ENCODE measurements around the gene PPEF1. TPM values are rescaled to one million over a fixed set of nuclear protein-coding genes. Genes with fewer than 3 reads are reported as not detected.

PPEF1 gene
- total RNA-seq, 1 experiment from 2014 or later, result 0.54 TPM

DNA sequence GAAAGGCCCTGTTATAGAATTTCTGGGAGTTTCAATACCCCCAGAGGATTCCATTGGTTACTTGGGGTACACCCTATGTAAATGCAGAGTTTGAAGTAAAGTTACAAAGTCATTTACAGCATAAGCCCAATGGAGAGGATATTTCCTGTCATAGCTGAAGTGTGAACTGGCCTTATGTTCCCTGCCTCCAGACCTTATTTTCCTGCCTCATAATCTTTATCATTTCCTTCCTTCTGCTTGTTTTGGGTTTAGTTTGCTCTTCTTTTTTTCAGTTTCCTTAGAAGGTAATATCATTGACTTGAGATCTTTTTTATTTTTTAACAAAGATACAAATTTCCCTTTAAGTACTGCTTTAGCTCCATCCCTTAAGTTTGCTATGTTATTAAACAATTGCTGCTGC is 85.4 kb downstream of the PPEF1 start:
- no peak for DNase-seq
- H3K27ac Mint-ChIP-seq (ENCODE audit: unreplicated experiment), result peak overlapping the region; percentile 81
- no peaks in the 10 kb centered on the region for H3K27me3 Mint-ChIP-seq (ENCODE audit: insufficient read depth, unreplicated experiment)
- TF ChIP-seq, protein P1, sequence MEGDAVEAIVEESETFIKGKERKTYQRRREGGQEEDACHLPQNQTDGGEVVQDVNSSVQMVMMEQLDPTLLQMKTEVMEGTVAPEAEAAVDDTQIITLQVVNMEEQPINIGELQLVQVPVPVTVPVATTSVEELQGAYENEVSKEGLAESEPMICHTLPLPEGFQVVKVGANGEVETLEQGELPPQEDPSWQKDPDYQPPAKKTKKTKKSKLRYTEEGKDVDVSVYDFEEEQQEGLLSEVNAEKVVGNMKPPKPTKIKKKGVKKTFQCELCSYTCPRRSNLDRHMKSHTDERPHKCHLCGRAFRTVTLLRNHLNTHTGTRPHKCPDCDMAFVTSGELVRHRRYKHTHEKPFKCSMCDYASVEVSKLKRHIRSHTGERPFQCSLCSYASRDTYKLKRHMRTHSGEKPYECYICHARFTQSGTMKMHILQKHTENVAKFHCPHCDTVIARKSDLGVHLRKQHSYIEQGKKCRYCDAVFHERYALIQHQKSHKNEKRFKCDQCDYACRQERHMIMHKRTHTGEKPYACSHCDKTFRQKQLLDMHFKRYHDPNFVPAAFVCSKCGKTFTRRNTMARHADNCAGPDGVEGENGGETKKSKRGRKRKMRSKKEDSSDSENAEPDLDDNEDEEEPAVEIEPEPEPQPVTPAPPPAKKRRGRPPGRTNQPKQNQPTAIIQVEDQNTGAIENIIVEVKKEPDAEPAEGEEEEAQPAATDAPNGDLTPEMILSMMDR (IDR thresholded peaks at IDR 0.05; ENCODE audit: insufficient read depth in 1 of 2, low read depth in 1 of 2, low read length in 1 of 2, severe bottlenecking in 1 of 2, unreplicated experiment in 1 of 2), result no peak
- H3K4me3 ChIP-seq (ENCODE audit: low read depth, low read length), result no peak overlapping the region
- H3K9me3 Mint-ChIP-seq (ENCODE audit: unreplicated experiment), result peaks cover 9% of the 10 kb centered on the region
- H3K4me1 Mint-ChIP-seq (ENCODE audit: low read depth, unreplicated experiment), result peaks cover 9% of the 10 kb centered on the region
- no peaks in the 10 kb centered on the region for H3K36me3 Mint-ChIP-seq (ENCODE audit: insufficient read depth, unreplicated experiment)
- no peak overlapping the region for H3K4me3 Mint-ChIP-seq (ENCODE audit: unreplicated experiment)
- H3K9me3 ChIP-seq, result no peaks in the 10 kb centered on the region
- H3K4me1 ChIP-seq, result peaks cover 6% of the 10 kb centered on the region; the same call in 1 of the 2 replicates
- ChIA-PET CTCF (no interaction called here), POLR2A (no interaction called here)
- intact Hi-C loops (cut with micrococcal nuclease; ENCODE audit: unreplicated experiment), result no loop called here
- no peaks in the 10 kb centered on the region for H3K27me3 ChIP-seq (replicated peaks; ENCODE audit: control insufficient read depth, insufficient read depth, low read length)
- BruUV-seq (replicated peaks), result no TSS peak
- no peaks in the 10 kb centered on the region for H3K36me3 ChIP-seq (ENCODE audit: control insufficient read depth, insufficient read depth, low read length)

DNA sequence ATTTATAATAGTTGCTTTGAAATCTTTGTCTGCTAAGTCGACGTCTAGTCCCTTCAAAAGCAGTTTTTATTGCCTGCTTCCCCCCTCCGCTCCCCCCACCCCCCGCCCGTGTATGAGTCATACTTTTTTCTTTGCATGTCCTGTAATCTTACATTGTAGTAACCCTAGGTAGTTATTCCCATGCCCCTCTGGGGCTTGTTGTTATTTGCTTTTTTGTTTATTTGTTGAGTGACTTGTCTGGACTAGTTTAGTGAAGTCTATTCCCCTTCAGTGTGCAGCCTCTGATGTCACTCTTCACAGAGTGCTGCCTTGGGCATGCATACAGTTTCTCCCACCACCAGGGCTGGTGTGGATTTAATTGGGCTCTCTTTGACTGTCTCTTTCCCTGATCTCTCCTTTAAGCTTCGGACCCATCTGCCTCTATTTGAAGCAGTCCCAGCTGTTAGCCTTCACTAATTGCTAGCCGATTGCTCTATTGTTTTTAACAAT is 86.2 kb downstream of the PPEF1 start:
- no TSS peak for BruUV-seq (replicated peaks)
- CTCF ChIA-PET, result no interaction called here
- peak; percentile 41 to 50 for DNase-seq

DNA sequence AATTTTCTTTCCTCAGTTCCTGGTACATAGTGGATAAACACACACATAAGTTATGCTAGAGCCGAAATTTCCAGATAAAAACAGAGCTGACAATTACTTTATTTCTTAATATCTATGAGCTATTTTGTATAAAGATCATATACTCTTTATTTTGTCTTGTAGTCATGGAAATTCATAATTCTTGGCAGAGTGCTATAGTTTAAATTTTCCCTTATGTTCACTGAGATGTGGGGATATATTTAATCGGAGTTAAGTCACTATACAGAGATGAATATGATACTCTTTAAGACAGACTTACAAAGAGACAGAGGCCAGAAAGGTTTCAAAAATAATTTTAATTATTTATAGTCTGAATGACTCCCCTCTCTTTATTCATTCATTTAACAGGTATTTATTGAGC is 89.7 kb downstream of the PPEF1 start:
- Histone ChIP-seq H3K4me3 (ENCODE audit: low read depth, low read length) (no peak overlapping the region), H3K9me3 (no peaks in the 10 kb centered on the region), H3K36me3 (ENCODE audit: control insufficient read depth, insufficient read depth, low read length) (no peaks in the 10 kb centered on the region), H3K27me3 (replicated peaks; ENCODE audit: control insufficient read depth, insufficient read depth, low read length) (no peaks in the 10 kb centered on the region), H3K4me1 (peaks cover 6% of the 10 kb centered on the region; the same call in 1 of the 2 replicates)
- intact Hi-C loops (cut with micrococcal nuclease; ENCODE audit: unreplicated experiment), result no loop called here
- Mint-ChIP-seq H3K4me3 (ENCODE audit: unreplicated experiment) (no peak overlapping the region), H3K27me3 (ENCODE audit: insufficient read depth, unreplicated experiment) (no peaks in the 10 kb centered on the region), H3K36me3 (ENCODE audit: insufficient read depth, unreplicated experiment) (no peaks in the 10 kb centered on the region), H3K9me3 (ENCODE audit: unreplicated experiment) (no peaks in the 10 kb centered on the region), H3K4me1 (ENCODE audit: low read depth, unreplicated experiment) (peaks cover 9% of the 10 kb centered on the region), H3K27ac (ENCODE audit: unreplicated experiment) (no peak overlapping the region)
- TF ChIP-seq, protein P1 (IDR thresholded peaks at IDR 0.05; ENCODE audit: insufficient read depth in 1 of 2, low read depth in 1 of 2, low read length in 1 of 2, severe bottlenecking in 1 of 2, unreplicated experiment in 1 of 2), result no peak
- POLR2A ChIA-PET, result no interaction called here
- no TSS peak for BruUV-seq (replicated peaks)
- DNase-seq, result no peak
- CTCF ChIA-PET, result no interaction called here

More for the DNA sequence above, 86.2 kb downstream of the PPEF1 start:
- Mint-ChIP-seq H3K36me3 (ENCODE audit: insufficient read depth, unreplicated experiment) (no peaks in the 10 kb centered on the region), H3K27me3 (ENCODE audit: insufficient read depth, unreplicated experiment) (no peaks in the 10 kb centered on the region), H3K27ac (ENCODE audit: unreplicated experiment) (peak overlapping the region; percentile 81), H3K4me1 (ENCODE audit: low read depth, unreplicated experiment) (peaks cover 9% of the 10 kb centered on the region), H3K9me3 (ENCODE audit: unreplicated experiment) (peaks cover 9% of the 10 kb centered on the region), H3K4me3 (ENCODE audit: unreplicated experiment) (no peak overlapping the region)
- H3K9me3 ChIP-seq, result no peaks in the 10 kb centered on the region
- no peaks in the 10 kb centered on the region for H3K36me3 ChIP-seq (ENCODE audit: control insufficient read depth, insufficient read depth, low read length)
- peaks cover 6% of the 10 kb centered on the region; the same call in 1 of the 2 replicates for H3K4me1 ChIP-seq
- no peak overlapping the region for H3K4me3 ChIP-seq (ENCODE audit: low read depth, low read length)
- intact Hi-C loops (cut with micrococcal nuclease; ENCODE audit: unreplicated experiment), result no loop called here
- TF ChIP-seq, protein P1 (IDR thresholded peaks at IDR 0.05; ENCODE audit: insufficient read depth in 1 of 2, low read depth in 1 of 2, low read length in 1 of 2, severe bottlenecking in 1 of 2, unreplicated experiment in 1 of 2), result no peak
- POLR2A ChIA-PET, result no interaction called here
- H3K27me3 ChIP-seq (replicated peaks; ENCODE audit: control insufficient read depth, insufficient read depth, low read length), result no peaks in the 10 kb centered on the region
